Hepatocyte (in vitro differentiated cells): ENCODE results near the gene PIGN.

Experiments used
- EZH2 ChIP-seq: fragments of 200-600 bp; sonication (generic); IDR thresholded peaks from 2 replicates; pipeline ENCODE4 v1.6.1; 2016; ENCODE audit warnings: antibody characterized with exemption, mild to moderate bottlenecking, borderline replicate concordance
- TF ChIP-seq, protein P1 (sequence below): fragments of 200-600 bp; sonication (generic); IDR thresholded peaks from 2 replicates; pipeline ENCODE4 v1.5.1; 2016; ENCODE audit warnings: antibody characterized with exemption, mild to moderate bottlenecking; ENCODE audit not compliant: poor library complexity

DNA sequence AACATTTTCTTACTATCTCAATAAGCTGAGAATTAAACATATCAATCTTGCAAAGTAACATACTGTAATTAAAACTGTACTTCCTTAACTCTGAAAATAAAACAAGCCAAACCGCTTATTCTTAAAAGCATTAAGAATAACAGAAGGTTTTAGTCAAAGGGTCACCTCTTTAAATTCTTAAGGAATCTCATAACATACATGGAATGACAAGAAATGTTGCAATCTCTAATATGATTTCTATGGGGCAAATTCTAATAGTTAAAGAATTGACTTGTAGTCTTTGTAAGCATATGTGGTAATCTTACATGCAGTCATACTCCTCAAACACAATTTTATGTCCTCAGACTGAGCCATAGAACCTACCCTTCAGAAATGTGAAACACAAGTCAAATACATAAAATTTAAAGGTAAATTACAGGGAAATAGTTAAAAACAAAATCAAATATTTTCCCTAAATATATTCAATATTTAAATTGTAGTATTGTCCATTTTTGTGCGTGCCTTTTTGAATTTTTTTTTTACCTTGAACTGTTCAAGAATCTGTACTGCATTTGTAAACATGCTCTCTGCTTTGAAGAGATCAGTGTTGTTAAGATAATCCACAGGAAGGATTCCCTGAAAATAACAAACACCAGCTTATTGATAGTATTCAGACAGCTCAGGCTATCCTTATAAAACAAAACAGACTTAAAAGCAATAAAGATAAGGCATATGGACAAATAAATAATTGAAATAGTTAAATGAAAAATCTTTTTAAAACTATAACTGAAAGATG, 48.2 kb downstream of the PIGN start:
- TF ChIP-seq, protein P1, sequence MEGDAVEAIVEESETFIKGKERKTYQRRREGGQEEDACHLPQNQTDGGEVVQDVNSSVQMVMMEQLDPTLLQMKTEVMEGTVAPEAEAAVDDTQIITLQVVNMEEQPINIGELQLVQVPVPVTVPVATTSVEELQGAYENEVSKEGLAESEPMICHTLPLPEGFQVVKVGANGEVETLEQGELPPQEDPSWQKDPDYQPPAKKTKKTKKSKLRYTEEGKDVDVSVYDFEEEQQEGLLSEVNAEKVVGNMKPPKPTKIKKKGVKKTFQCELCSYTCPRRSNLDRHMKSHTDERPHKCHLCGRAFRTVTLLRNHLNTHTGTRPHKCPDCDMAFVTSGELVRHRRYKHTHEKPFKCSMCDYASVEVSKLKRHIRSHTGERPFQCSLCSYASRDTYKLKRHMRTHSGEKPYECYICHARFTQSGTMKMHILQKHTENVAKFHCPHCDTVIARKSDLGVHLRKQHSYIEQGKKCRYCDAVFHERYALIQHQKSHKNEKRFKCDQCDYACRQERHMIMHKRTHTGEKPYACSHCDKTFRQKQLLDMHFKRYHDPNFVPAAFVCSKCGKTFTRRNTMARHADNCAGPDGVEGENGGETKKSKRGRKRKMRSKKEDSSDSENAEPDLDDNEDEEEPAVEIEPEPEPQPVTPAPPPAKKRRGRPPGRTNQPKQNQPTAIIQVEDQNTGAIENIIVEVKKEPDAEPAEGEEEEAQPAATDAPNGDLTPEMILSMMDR: no peak
- TF ChIP-seq EZH2: no peak
